H1 (cell line): Measurements from ENCODE around the gene DMBT1. TPM values are rescaled to one million over a fixed set of nuclear protein-coding genes. Genes with fewer than 3 reads are reported as not detected.

Experiments used
- CTCF ChIA-PET: fragments of 300-600 bp; sonication (Branson Sonifier 250); formaldehyde crosslinking; loops from one replicate; lab custom pipeline; 2021; ENCODE audit not compliant: partially characterized antibody; lab: Charles Lee
- POLR2A ChIA-PET: fragments of 300-600 bp; sonication (Branson Sonifier 250); formaldehyde crosslinking; loops from one replicate; lab custom pipeline; 2021; ENCODE audit warnings: inconsistent platforms; ENCODE audit not compliant: partially characterized antibody; lab: Charles Lee
- DNase-seq, 2 experiments: peaks; one replicate each; pipeline versions ENCODE4 v3.0.0 to v3.0.0-alpha.2; 2010 to 2022; ENCODE audit warnings: low spot score in 2 of 2, low read depth in 1 of 2, mixed read lengths in 1 of 2
- FAIRE-seq: peaks from 2 replicates; lab custom pipeline; 2011; peaks lifted over from hg19 to GRCh38; lab: Jason Lieb, UNC
- H2AFZ ChIP-seq: 2 replicates; pipeline ENCODE4 v1.8.1; 2012; ENCODE audit warnings: low read length, inconsistent platforms
- H2AK5ac ChIP-seq: 2 replicates; pipeline ENCODE4 v1.6.1; 2013; ENCODE audit warnings: low read depth, low read length
- H2BK120ac ChIP-seq: replicated peaks from 2 replicates; pipeline ENCODE3; 2013; ENCODE audit warnings: low read depth, low read length, inconsistent platforms
- H2BK12ac ChIP-seq: 2 replicates; pipeline ENCODE4 v1.6.1; 2013; ENCODE audit warnings: low read depth, low read length
- H2BK15ac ChIP-seq: 2 replicates; pipeline ENCODE4 v1.6.1; 2013; ENCODE audit warnings: low read length
- H2BK20ac ChIP-seq: 2 replicates; pipeline ENCODE4 v1.6.1; 2013; ENCODE audit warnings: low read length
- H2BK5ac ChIP-seq: 2 replicates; pipeline ENCODE4 v1.6.1; 2013; ENCODE audit warnings: low read depth, low read length
- H3K14ac ChIP-seq: 2 replicates; pipeline ENCODE4 v1.6.1; 2013; ENCODE audit warnings: inconsistent platforms; ENCODE audit not compliant: insufficient read length
- H3K18ac ChIP-seq: 2 replicates; pipeline ENCODE4 v1.6.1; 2013; ENCODE audit warnings: low read length; ENCODE audit errors: extremely low read depth
- H3K23ac ChIP-seq: 2 replicates; pipeline ENCODE4 v1.6.1; 2013; ENCODE audit warnings: inconsistent platforms; ENCODE audit not compliant: insufficient read length
- H3K23me2 ChIP-seq: 2 replicates; pipeline ENCODE4 v1.6.1; 2013; ENCODE audit warnings: low read depth, low read length
- H3K27ac ChIP-seq: 2 replicates; pipeline ENCODE4 v1.6.1; 2011; ENCODE audit warnings: low read depth, low read length, inconsistent platforms
- H3K27me3 ChIP-seq, 4 experiments: replicated peaks in 1 of 4; 1 replicate in 1 of 4; 2 replicates in 3 of 4; pipeline versions ENCODE4 v1.6.1 to v1.8.1; 2011 to 2013; ENCODE audit warnings: low read length in 3 of 4, mild to moderate bottlenecking in 3 of 4, inconsistent platforms in 2 of 4, mixed read lengths in 2 of 4, moderate library complexity in 1 of 4; ENCODE audit not compliant: control insufficient read depth in 3 of 4, insufficient read depth in 3 of 4; ENCODE audit errors: extremely low read depth in 1 of 4
- H3K36me3 ChIP-seq, 4 experiments: 2 replicates each; pipeline versions ENCODE4 v1.6.1 to v1.8.1; 2011 to 2013; ENCODE audit warnings: mild to moderate bottlenecking in 4 of 4, low read length in 3 of 4, moderate library complexity in 2 of 4, control low read depth in 1 of 4, inconsistent platforms in 1 of 4; ENCODE audit not compliant: insufficient read depth in 4 of 4, control insufficient read depth in 2 of 4
- H3K4ac ChIP-seq: replicated peaks from 2 replicates; pipeline ENCODE3; 2013; ENCODE audit warnings: low read length, low read depth, mixed read lengths, inconsistent platforms; ENCODE audit not compliant: insufficient read length
- H3K4me1 ChIP-seq, 4 experiments: replicated peaks in 1 of 4; 1 replicate in 1 of 4; 2 replicates in 3 of 4; pipeline versions ENCODE4 v1.6.1 to v1.8.1; 2011 to 2013; ENCODE audit warnings: low read length in 3 of 4, inconsistent platforms in 2 of 4, mixed read lengths in 1 of 4; ENCODE audit not compliant: insufficient read depth in 4 of 4, control insufficient read depth in 3 of 4
- H3K4me2 ChIP-seq, 2 experiments: 2 replicates each; pipeline versions ENCODE4 v1.6.1 to v1.8.1; 2011 to 2013; ENCODE audit warnings: low read depth in 2 of 2, low read length in 2 of 2, control low read depth in 1 of 2, inconsistent platforms in 1 of 2, mild to moderate bottlenecking in 1 of 2; ENCODE audit not compliant: insufficient read depth in 1 of 2
- H3K4me3 ChIP-seq, 4 experiments: fragments of 200-600, 300-600 bp in 1 of 4; sonication (generic), shearing (Covaris generic), sonication (Bioruptor Twin) in 1 of 4; 2 replicates each; pipeline versions ENCODE4 v1.5.1 to v1.8.1; 2011 to 2016; ENCODE audit warnings: low read length in 4 of 4, low read depth in 3 of 4, control low read depth in 2 of 4, inconsistent platforms in 2 of 4, mild to moderate bottlenecking in 2 of 4, mixed read lengths in 1 of 4, moderate library complexity in 1 of 4; ENCODE audit not compliant: insufficient read depth in 2 of 4; ENCODE audit errors: extremely low read depth in 1 of 4
- H3K56ac ChIP-seq: replicated peaks from 2 replicates; pipeline ENCODE3; 2013; ENCODE audit warnings: low read depth, mild to moderate bottlenecking, mixed read lengths, low read length, inconsistent platforms; ENCODE audit not compliant: insufficient read length
- H3K79me1 ChIP-seq: 2 replicates; pipeline ENCODE4 v1.6.1; 2013; ENCODE audit warnings: low read depth, low read length, control low read depth
- H3K79me2 ChIP-seq, 2 experiments: 2 replicates each; pipeline versions ENCODE4 v1.6.1 to v1.8.1; 2012 to 2013; ENCODE audit warnings: low read length in 2 of 2, mild to moderate bottlenecking in 2 of 2, inconsistent platforms in 1 of 2; ENCODE audit not compliant: insufficient read depth in 2 of 2, control insufficient read depth in 1 of 2
- H3K9ac ChIP-seq, 4 experiments: replicated peaks in 1 of 4; 1 replicate in 1 of 4; 2 replicates in 3 of 4; pipeline versions ENCODE4 v1.6.1 to v1.8.1; 2011 to 2013; ENCODE audit warnings: low read depth in 3 of 4, low read length in 3 of 4, control low read depth in 2 of 4, mild to moderate bottlenecking in 2 of 4, moderate library complexity in 2 of 4, inconsistent platforms in 1 of 4; ENCODE audit errors: extremely low read depth in 1 of 4
- H3K9me3 ChIP-seq, 2 experiments: 2 replicates each; pipeline versions ENCODE4 v1.6.1 to v1.8.1; 2012 to 2013; ENCODE audit warnings: mild to moderate bottlenecking in 2 of 2, moderate library complexity in 2 of 2, control low read depth in 1 of 2, inconsistent platforms in 1 of 2, low read depth in 1 of 2, low read length in 1 of 2, mixed read lengths in 1 of 2; ENCODE audit not compliant: insufficient read depth in 2 of 2
- H4K20me1 ChIP-seq, 2 experiments: replicated peaks in 1 of 2; 2 replicates each; pipeline versions ENCODE3 to v1.8.1; 2011 to 2013; ENCODE audit warnings: inconsistent platforms in 2 of 2, low read length in 2 of 2, mild to moderate bottlenecking in 1 of 2; ENCODE audit not compliant: insufficient read depth in 2 of 2, control insufficient read depth in 1 of 2
- H4K5ac ChIP-seq: 2 replicates; pipeline ENCODE4 v1.6.1; 2013; ENCODE audit warnings: low read length, low read depth, mixed read lengths, inconsistent platforms; ENCODE audit not compliant: insufficient read length
- H4K8ac ChIP-seq: 2 replicates; pipeline ENCODE4 v1.8.0; 2013; ENCODE audit warnings: mild to moderate bottlenecking, moderate library complexity, low read length, inconsistent platforms; ENCODE audit not compliant: insufficient read depth; ENCODE audit errors: extremely low read depth
- H4K91ac ChIP-seq: replicated peaks from 2 replicates; pipeline ENCODE3; 2013; ENCODE audit warnings: low read length, mixed read lengths, inconsistent platforms; ENCODE audit not compliant: insufficient read length
- HDAC6 ChIP-seq: IDR thresholded peaks from one replicate; pipeline ENCODE4 v1.7.1; 2012; ENCODE audit warnings: low read depth, mild to moderate bottlenecking, inconsistent platforms, low read length, moderate library complexity
- KDM4A ChIP-seq: IDR thresholded peaks from one replicate; pipeline ENCODE4 v1.7.1; 2012; ENCODE audit warnings: low read depth, mild to moderate bottlenecking, moderate library complexity, low read length, inconsistent platforms; ENCODE audit not compliant: severe bottlenecking
- SIX5 ChIP-seq: IDR thresholded peaks from 2 replicates; pipeline ENCODE4 v1.6.1; 2011; ENCODE audit warnings: mild to moderate bottlenecking, low read depth, low read length
- WGBS, 2 experiments: shearing (Covaris generic) in 1 of 2; methylation state at CpG; one replicate each; pipeline versions ENCODE4 v1.1.6 to v1.1.7; 2013 to 2015; ENCODE audit warnings: low lambda C conversion rate in 2 of 2, mixed read lengths in 2 of 2, inconsistent platforms in 1 of 2, low coverage in 1 of 2, missing lambda C conversion rate in 1 of 2; ENCODE audit not compliant: insufficient replicate concordance in 2 of 2, insufficient coverage in 1 of 2, insufficient read length in 1 of 2; ENCODE audit errors: extremely low coverage in 1 of 2, missing lambda C conversion rate in 1 of 2; 5-methylcytosine and 5-hydroxymethylcytosine counted together
- polyA plus RNA-seq, 7 experiments: library from polyadenylated mRNA; depleted of rRNA in 3 of 7; stranded (reverse) in 5 of 7; unstranded in 2 of 7; fragments of >200 nt in 5 of 7; fragments of 200-250 nt in 2 of 7; gene quantifications; 1 replicate in 5 of 7; 2 replicates in 1 of 7; 4 replicates in 1 of 7; pipeline versions ENCODE4 v1.2.1 to v1.2.3, GENCODE V29; 2011 to 2013; ENCODE audit warnings: missing spikeins in 2 of 7, mixed read lengths in 2 of 7
- total RNA-seq: library from RNA; stranded (reverse); fragmentation: NEBNext Ultra II Directional; extraction: Animal tissue kit (Norgen Biotek cat#: 25700); gene quantifications from 2 replicates; pipeline ENCODE4 v1.2.1, GENCODE V29; 2021

DMBT1 gene
- total and polyA plus RNA-seq, 2 of the 8 experiments (the other 6 are each of a cell fraction or from before 2014, with no cell fraction given): 0.03 TPM; not detected in 1

GRCh38 chr10:122531939-122532338, 28.6 kb upstream of the DMBT1 start:
- Histone ChIP-seq H3K23ac (no peak overlapping the region), H3K18ac (no peak overlapping the region), H2BK5ac (no peak overlapping the region), H2BK15ac (no peak overlapping the region), H3K14ac (no peak overlapping the region), H3K4me1 (no peaks in the 10 kb centered on the region), H4K5ac (no peak overlapping the region), H3K27me3 (no peaks in the 10 kb centered on the region), H4K91ac (no peak overlapping the region), H2AFZ (no peak overlapping the region), H2AK5ac (no peak overlapping the region), H3K23me2 (no peaks in the 10 kb centered on the region), H3K4me3 (no peak overlapping the region), H3K9me3 (0 out of 4 replicates have a peak, but pooled peaks cover 0 to 3% of the 10 kb centered on the region in 2 experiments), H2BK120ac (no peak overlapping the region), H4K8ac (no peak overlapping the region), H3K9ac (no peak overlapping the region), H3K4me2 (no peak overlapping the region), H3K79me2 (no peaks in the 10 kb centered on the region), H2BK12ac (no peak overlapping the region), H3K27ac (no peak overlapping the region), H3K36me3 (no peaks in the 10 kb centered on the region), H3K79me1 (no peaks in the 10 kb centered on the region), H4K20me1 (no peaks in the 10 kb centered on the region), H3K56ac (no peak overlapping the region), H2BK20ac (no peak overlapping the region), H3K4ac (no peak overlapping the region)
- FAIRE-seq (no peak), DNase-seq (no peak)
- ChIA-PET CTCF (no interaction called here), POLR2A (no interaction called here)
- 82% methylated on average over 3 of the region's 3 CpGs; no CpG with 5 or more reads in 1 of the 2 experiments for WGBS, 2 experiments
- no peak for TF ChIP-seq SIX5
- no peak for TF ChIP-seq HDAC6
- TF ChIP-seq KDM4A: no peak
